Measurements from ENCODE around the gene C5AR2. TPM values are rescaled to one million over a fixed set of nuclear protein-coding genes. Genes with fewer than 3 reads are reported as not detected.

The C5AR2 gene
- total and polyA plus RNA-seq, 2 donors from 2014 or later = 2.5 to 3.0 TPM

GRCh38 chr19:47319923-47320871 lies 11.8 kb upstream of the C5AR2 start:
- no peaks in the 10 kb centered on the region for H3K36me3 ChIP-seq (ENCODE audit: control insufficient read depth in 2 of 3, insufficient read depth in 3 of 3, low read length in 3 of 3)
- no peak overlapping the region for H3K4me3 ChIP-seq (ENCODE audit: low read length in 3 of 3)
- H3K9me3 ChIP-seq (ENCODE audit: control insufficient read depth in 2 of 3, insufficient read depth in 1 of 3, low read length in 3 of 3) = peaks cover 0 to 4% (median 0%) of the 10 kb centered on the region in 3 donors
- DNase-seq = no peak
- H3K27me3 ChIP-seq (ENCODE audit: control insufficient read depth, insufficient read depth, low read length) = no peaks in the 10 kb centered on the region
- intact Hi-C loops (cut with DNase I) = no loop called here
- no peak overlapping the region for H3K27ac ChIP-seq (ENCODE audit: low read depth in 2 of 2, low read length in 2 of 2)
- H3K4me1 ChIP-seq (ENCODE audit: control insufficient read depth in 2 of 3, insufficient read depth in 2 of 3, low read depth in 1 of 3, low read length in 3 of 3) = no peaks in the 10 kb centered on the region
- no peak for TF ChIP-seq CTCF (IDR thresholded peaks at IDR 0.05; ENCODE audit: borderline replicate concordance, extremely low read depth, insufficient read depth)
- no peak for FAIRE-seq
- H3K9ac ChIP-seq (ENCODE audit: low read length in 3 of 3) = no peak overlapping the region

- intact Hi-C loops (cut with DNase I) = no loop called here
- Histone ChIP-seq H3K27me3 (ENCODE audit: control insufficient read depth, insufficient read depth, low read length) (no peaks in the 10 kb centered on the region), H3K4me3 (ENCODE audit: low read length in 3 of 3) (no peak overlapping the region), H3K9me3 (ENCODE audit: control insufficient read depth in 2 of 3, insufficient read depth in 1 of 3, low read length in 3 of 3) (peaks cover 0 to 4% (median 0%) of the 10 kb centered on the region in 3 donors), H3K9ac (ENCODE audit: low read length in 3 of 3) (no peak overlapping the region), H3K27ac (ENCODE audit: low read depth in 2 of 2, low read length in 2 of 2) (no peak overlapping the region), H3K36me3 (ENCODE audit: control insufficient read depth in 2 of 3, insufficient read depth in 3 of 3, low read length in 3 of 3) (no peaks in the 10 kb centered on the region), H3K4me1 (ENCODE audit: control insufficient read depth in 2 of 3, insufficient read depth in 2 of 3, low read depth in 1 of 3, low read length in 3 of 3) (no peaks in the 10 kb centered on the region)
- FAIRE-seq = no peak
- DNase-seq = no peak
- TF ChIP-seq CTCF (IDR thresholded peaks at IDR 0.05; ENCODE audit: borderline replicate concordance, extremely low read depth, insufficient read depth) = no peak
Observed at GRCh38 chr19:47321630-47322029, 10.3 kb upstream of the C5AR2 start.

GRCh38 chr19:47322058-47322457 lies 9.9 kb upstream of the C5AR2 start:
- Histone ChIP-seq H3K4me1 (ENCODE audit: control insufficient read depth in 2 of 3, insufficient read depth in 2 of 3, low read depth in 1 of 3, low read length in 3 of 3) (no peaks in the 10 kb centered on the region), H3K27me3 (ENCODE audit: control insufficient read depth, insufficient read depth, low read length) (no peaks in the 10 kb centered on the region), H3K9me3 (ENCODE audit: control insufficient read depth in 2 of 3, insufficient read depth in 1 of 3, low read length in 3 of 3) (peaks cover 0 to 4% (median 0%) of the 10 kb centered on the region in 3 donors), H3K9ac (ENCODE audit: low read length in 3 of 3) (no peak overlapping the region), H3K4me3 (ENCODE audit: low read length in 3 of 3) (no peak overlapping the region), H3K36me3 (ENCODE audit: control insufficient read depth in 2 of 3, insufficient read depth in 3 of 3, low read length in 3 of 3) (no peaks in the 10 kb centered on the region), H3K27ac (ENCODE audit: low read depth in 2 of 2, low read length in 2 of 2) (no peak overlapping the region)
- TF ChIP-seq CTCF (IDR thresholded peaks at IDR 0.05; ENCODE audit: borderline replicate concordance, extremely low read depth, insufficient read depth) = no peak
- DNase-seq = no peak
- intact Hi-C loops (cut with DNase I) = no loop called here
- no peak for FAIRE-seq

Measured in kidney (tissue), 14 donors.